ENCODE results near the gene SOHLH2.

SOHLH2 gene, protein sequence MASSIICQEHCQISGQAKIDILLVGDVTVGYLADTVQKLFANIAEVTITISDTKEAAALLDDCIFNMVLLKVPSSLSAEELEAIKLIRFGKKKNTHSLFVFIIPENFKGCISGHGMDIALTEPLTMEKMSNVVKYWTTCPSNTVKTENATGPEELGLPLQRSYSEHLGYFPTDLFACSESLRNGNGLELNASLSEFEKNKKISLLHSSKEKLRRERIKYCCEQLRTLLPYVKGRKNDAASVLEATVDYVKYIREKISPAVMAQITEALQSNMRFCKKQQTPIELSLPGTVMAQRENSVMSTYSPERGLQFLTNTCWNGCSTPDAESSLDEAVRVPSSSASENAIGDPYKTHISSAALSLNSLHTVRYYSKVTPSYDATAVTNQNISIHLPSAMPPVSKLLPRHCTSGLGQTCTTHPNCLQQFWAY

GRCh38 chr13:36214163-36214921 is at the start of gene SOHLH2:
Gene SOHLH2 (minus strand): TSS chr13:36214556. CDS start chr13:36214526, 30 bp downstream.
- no peak for DNase-seq (ENCODE audit: low read depth in 1 of 2, low spot score in 1 of 2)

DNA sequence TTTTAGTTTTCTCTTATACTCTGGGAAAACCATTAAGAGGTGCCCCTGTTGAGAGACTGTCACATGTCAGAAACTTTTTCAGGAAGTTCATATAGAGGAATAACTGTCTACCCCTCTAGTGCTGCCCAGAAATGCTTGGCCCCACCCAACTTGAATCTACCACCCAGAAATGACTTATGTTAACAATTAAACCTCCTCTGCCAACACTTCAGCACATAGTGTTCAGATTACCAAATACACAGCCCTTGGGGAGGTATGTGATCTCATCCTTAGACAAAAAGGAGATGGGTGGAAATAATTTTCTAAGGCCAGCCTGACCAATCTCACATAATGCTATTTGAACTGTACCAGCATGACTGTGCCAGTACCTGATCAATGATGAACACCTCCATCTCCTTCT is 47.6 kb upstream of the SOHLH2 start:
- no peak for DNase-seq (ENCODE audit: low read depth in 1 of 2, low spot score in 1 of 2)

DNA sequence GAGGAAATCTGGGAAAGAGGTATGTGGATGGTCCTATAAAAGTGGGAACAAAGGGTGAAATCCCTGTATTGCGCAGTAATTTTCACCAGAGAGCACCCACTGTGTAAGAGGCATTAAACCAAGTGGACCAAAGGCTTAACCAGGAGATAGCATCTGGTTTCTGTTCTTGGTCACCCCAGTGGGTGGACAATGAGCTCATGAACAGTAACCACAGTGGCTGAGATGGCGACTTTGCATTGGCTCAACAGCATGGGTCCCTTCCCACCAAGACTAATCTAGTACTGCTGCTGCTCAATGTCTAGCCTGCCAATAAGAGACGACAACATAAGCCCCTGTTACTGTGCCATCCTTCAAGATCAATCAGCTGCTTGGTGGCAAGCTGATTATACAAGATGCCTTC is 46.7 kb upstream of the SOHLH2 start:
- no peak for DNase-seq (ENCODE audit: low read depth in 1 of 2, low spot score in 1 of 2)

GRCh38 chr13:36259361-36260137 is 45.2 kb upstream of the SOHLH2 start:
- DNase-seq (ENCODE audit: low read depth in 1 of 2, low spot score in 1 of 2): no peak

GRCh38 chr13:36258831-36259230 is 44.5 kb upstream of the SOHLH2 start:
- DNase-seq (ENCODE audit: low read depth in 1 of 2, low spot score in 1 of 2): no peak

DNA sequence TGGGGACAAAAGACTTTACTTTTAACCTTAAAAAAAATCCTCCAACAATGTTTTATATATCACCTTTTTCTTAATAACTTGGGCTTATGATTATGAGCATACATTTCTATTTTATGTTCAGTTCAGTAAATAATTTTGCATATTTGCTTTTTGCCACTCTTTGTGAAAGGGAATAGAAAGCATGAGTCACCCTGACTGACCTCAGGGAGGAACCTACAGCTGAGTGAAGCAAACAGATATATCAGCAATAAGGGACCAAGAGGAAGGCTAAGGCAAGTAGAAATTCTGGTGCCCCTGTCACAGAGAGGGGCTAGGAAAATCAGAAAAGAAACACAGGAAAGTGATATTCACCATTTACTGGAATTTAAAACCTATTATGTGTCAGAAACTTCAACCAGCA is 37.2 kb upstream of the SOHLH2 start:
- DNase-seq (ENCODE audit: low read depth in 1 of 2, low spot score in 1 of 2): no peak

- no peak for DNase-seq (ENCODE audit: low read depth in 1 of 2, low spot score in 1 of 2)
Measured at GRCh38 chr13:36251017-36251416, 36.7 kb upstream of the SOHLH2 start.

- no peak for DNase-seq (ENCODE audit: low read depth in 1 of 2, low spot score in 1 of 2)
Measured at GRCh38 chr13:36248700-36249099, 34.3 kb upstream of the SOHLH2 start.

GRCh38 chr13:36244990-36245389 is 30.6 kb upstream of the SOHLH2 start:
- DNase-seq (ENCODE audit: low read depth in 1 of 2, low spot score in 1 of 2): no peak

- no peak for DNase-seq (ENCODE audit: low read depth in 1 of 2, low spot score in 1 of 2)
Measured at GRCh38 chr13:36244073-36244472, 29.7 kb upstream of the SOHLH2 start.

- DNase-seq (ENCODE audit: low read depth in 1 of 2, low spot score in 1 of 2): no peak
Measured at GRCh38 chr13:36242761-36243160, 28.4 kb upstream of the SOHLH2 start.

DNA sequence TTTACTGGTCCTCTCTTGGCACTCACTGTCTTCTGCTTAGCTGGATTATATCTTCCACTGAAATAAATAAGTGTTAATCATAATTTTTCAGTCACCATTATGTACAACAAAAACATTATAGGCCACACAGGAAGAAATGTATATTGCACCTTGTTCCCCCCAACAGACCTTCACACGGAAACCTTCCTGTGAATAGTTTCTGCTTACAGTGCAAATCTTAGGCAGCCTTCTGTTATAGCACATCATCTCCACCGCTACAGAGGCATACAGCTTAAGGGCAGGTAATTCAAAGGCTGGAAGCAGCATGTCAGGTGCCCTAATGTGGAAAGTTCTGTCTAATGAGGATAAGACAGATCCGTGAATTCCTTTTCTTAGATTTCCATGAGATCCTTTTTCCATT is 16.9 kb upstream of the SOHLH2 start:
- no peak for DNase-seq (ENCODE audit: low read depth in 1 of 2, low spot score in 1 of 2)

DNA sequence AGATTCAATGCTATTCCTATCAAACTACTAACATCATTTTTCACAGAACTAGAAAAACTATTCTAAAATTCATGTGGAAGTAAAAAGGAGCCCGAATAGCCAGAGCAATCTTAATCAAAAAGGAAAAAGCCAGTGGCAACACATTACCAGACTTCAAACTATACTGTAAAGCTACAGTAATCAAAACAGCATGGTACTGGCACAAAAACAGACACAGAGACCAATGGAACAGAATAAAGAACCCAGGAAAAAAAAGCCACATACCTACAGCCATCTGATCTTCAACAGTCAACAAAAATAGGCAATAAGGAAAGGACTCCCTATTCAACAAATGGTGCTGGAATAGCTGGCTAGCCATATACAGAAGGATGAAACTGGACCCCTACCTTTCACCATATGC is 10.4 kb upstream of the SOHLH2 start:
- no peak for DNase-seq (ENCODE audit: low read depth in 1 of 2, low spot score in 1 of 2)

DNA sequence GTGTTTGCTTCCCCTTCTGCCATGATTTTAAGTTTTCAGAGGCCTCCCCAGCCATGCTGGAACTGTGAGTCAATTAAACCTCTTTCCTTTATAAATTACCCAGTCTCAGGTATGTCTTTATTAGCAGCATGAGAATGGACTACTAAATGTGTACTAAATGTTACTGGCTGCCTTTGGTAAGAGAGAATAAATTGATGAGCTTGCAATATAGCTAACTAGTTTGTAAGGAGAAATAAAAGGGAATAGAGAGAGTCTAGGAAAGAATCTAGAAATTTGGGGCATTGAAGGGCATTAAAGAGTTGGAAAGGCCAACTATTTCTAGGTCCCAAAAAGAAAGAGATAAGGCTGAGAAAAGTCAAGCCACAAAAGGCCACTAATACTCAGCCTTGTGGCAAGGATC is 5.5 kb upstream of the SOHLH2 start:
- DNase-seq (ENCODE audit: low read depth in 1 of 2, low spot score in 1 of 2): no peak

GRCh38 chr13:36217456-36217855 is 3.1 kb upstream of the SOHLH2 start:
- DNase-seq (ENCODE audit: low read depth in 1 of 2, low spot score in 1 of 2): no peak

GRCh38 chr13:36212789-36213188 is 1.6 kb downstream of the SOHLH2 start:
- DNase-seq (ENCODE audit: low read depth in 1 of 2, low spot score in 1 of 2): no peak

- no peak for DNase-seq (ENCODE audit: low read depth in 1 of 2, low spot score in 1 of 2)
Measured at GRCh38 chr13:36211567-36211966, 2.8 kb downstream of the SOHLH2 start.

- DNase-seq (ENCODE audit: low read depth in 1 of 2, low spot score in 1 of 2): no peak
Measured at GRCh38 chr13:36210738-36211137, 3.6 kb downstream of the SOHLH2 start.

DNA sequence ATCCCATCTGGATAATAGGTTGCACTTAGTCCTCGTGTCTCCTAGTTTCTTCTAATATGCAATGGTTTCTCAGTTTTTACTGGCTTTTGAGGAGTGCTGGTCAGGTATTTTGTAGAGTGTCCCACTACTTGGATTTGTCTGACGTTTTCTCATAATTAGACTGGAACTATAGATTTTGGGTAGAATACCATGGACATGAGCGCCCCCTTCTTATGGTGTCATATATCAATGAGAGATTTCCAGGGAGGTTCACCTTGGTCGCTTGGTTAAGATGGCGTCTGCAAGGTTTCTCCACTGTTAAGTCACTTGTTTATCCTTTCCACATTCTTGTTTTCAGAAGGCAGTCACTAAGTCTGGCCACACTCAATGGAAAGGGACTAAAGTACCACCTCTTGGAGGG is 6.7 kb downstream of the SOHLH2 start:
- no peak for DNase-seq (ENCODE audit: low read depth in 1 of 2, low spot score in 1 of 2)

DNA sequence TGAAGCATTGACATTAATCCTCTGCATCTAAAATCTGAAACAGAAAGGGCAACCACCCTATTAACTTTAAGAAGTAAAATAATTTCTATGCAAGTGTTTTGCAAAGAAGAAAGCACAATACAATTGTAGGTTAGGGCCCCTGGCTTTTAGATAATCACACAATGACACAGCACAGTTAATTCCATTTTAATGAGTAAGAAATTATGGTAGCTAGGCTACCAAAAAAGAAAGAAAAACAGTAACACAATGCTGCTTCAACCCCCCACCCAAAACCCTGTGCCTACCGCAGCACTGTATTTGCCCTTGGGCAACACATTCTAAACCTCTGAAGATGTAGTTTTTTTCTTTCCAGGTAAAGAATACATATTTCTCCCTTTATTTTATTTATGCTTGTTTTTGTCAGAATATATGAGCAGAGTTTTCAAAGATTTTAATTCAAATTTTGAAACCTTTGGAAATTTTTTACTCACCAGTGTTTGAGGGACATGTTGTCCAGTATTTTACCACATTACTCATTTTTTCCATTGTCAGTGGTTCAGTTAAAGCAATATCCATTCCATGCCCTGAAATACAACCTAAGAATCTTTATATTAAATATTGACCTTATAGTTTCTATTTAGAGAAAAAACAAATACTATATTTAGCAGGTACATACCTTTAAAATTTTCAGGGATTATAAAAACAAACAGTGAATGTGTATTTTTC is 21.1 kb downstream of the SOHLH2 start:
- DNase-seq (ENCODE audit: low read depth in 1 of 2, low spot score in 1 of 2): no peak

DNA sequence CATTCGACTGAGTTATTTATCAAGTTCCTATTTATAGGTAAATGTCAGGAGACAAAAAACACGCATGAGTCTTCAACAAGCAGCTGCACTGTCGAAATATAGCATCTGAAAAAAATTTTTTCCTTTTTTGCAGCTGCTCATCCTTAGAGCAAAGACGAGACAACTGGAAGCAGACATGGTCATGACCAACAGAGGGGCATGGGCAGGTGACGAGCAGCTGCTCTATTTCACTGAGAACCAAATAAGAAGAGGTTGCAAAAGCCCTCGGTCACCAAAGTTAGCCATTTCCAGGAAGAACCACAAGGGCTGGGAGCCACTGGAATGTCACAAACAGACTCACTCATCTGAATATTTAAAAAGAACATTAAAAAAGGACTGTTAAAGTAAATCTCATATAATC is 22.2 kb downstream of the SOHLH2 start:
- DNase-seq (ENCODE audit: low read depth in 1 of 2, low spot score in 1 of 2): no peak
